HG03457 (cell line): ENCODE measurements around the gene SORBS2.
"Not testable (repeated sequence)": the region's sequence is repeated elsewhere in the genome, so short reads cannot be mapped to it uniquely, and the experiment has no call there.

ENCODE experiments used
- ATAC-seq: cut with Tn5 transposase; IDR thresholded peaks from one replicate; pipeline ENCODE4 v1.9.1; 2021; ENCODE audit warnings: moderate number of reproducible peaks; ENCODE audit not compliant: unreplicated experiment

Gene SORBS2

DNA sequence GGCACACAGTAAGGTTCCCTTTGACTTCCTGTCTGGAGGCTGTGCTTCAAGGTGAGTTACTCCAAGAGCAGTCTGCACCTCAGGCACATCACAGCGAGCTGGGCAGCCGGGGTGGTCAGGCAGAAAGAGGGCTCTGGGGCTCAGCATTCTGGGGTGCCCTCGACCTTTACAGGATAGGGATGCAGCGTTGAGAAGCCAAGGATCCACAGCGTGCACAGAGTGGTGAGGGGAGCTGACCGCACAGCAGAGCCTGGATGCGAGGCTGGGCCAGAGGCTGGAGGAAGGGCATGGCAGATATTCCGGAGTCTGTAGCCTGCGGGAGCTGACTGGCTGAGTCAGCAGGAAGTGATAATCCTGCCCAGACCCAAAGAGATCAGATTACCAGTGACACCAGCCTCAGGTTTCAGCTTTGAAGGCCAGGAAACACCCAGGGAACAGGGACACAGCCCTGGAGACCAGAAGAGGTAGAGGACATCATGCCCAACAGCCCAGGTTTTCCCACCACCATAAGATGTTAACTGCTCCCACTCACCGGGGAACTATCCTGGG lies 238.3 kb downstream of the SORBS2 start:
- no peak for ATAC-seq

DNA sequence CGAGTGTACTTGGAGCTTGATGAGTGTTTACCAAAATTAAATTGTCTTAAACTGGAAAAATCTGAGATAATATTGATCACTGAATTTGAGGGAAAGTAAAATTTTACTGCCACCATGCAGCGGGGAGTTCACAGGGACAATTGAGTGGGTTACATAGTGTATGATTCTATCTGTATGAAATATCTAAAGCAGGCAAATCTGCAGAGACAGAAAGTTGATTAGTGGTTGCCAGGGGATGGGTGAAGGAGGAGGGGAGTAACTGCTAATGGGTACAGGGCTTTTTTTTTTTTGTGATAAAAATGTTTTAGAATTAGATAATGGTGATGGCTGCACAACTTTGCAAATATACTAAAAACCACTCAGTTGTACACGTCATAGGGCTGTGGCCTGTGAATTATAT lies 241.3 kb downstream of the SORBS2 start:
- ATAC-seq, result no peak

DNA sequence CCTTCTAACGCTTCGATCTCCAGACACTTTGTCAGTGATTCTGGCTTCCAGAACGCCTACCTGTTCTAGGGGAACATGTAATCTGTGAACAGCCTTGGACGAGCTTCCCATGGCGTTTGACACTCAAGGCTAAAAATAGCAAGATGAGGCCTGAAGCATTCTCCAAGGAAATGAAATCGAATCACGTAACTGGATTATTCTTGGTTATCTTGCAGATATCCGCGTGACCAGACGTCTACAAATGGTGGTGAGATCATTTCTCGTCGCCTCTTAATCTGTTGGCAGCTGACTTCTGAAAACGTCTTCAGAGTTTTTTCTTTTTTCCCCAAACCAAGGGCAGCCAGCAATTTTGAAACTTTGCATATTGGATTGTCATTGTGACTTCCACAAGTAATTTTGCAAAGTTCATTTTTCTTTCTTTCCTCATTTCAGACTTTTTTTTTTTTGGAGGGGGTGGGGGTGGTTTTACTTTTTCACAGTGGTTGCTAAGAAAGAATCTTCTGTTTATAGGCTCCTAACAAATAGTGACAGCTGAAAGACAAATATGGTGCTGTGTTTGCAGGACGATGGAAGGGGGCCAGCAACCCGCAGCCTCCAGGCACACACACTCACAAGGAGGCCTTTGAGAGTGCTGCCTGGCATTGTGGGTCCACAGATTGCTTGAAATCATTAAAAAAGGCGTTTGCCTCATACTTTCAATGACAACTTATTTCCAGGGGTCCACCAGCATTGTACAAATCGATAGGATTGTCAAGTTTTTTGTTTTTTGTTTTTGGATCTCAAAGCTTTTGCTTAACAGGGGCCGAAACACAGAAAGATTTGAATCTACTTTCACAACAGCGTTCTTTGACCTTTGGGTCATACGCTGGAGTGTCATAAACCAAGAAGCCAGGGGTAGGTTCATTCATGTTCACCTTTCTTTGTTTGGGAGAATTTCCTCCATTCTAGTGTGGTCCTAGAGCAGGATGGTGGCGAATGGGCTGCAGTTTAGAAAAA lies 244.3 kb downstream of the SORBS2 start:
- no peak for ATAC-seq

DNA sequence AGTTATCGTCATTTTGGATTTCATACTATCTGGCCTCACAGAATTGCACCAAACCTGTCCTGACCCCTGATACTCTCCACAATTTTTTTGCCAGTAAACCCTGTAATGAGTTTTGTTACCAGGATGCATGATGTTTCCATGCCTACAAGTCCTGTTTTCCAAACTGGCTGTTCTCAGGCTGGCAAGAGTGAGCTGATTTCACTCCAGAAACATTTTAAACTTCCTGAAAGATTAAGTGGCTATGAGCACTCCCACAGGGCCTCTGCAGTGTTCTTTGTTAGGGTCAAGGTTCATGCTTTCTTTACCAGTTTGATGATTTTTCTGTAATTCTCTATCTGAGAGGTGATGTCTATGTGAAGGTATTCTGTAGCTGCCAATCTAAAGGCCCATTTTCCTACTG lies 245.0 kb downstream of the SORBS2 start:
- no peak for ATAC-seq

DNA sequence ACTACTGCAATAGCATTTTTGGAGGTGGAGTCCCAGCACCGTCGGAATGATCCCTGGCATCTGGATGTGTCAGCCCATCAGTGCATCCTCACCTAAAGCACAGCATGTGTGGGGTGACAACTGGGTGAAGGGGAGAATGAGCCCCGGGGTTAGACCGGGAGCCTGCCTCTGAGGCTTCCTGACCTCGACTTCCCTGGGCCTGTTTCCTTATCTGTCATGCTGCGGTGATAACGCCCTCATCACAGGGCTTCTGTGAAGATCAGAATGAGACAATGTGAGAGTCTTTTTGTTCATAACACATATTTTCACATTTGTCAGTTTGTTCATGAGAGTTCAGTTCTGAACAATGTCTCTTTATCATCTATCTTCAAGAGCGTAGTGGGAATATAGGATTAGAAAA lies 245.6 kb downstream of the SORBS2 start:
- ATAC-seq, result no peak

DNA sequence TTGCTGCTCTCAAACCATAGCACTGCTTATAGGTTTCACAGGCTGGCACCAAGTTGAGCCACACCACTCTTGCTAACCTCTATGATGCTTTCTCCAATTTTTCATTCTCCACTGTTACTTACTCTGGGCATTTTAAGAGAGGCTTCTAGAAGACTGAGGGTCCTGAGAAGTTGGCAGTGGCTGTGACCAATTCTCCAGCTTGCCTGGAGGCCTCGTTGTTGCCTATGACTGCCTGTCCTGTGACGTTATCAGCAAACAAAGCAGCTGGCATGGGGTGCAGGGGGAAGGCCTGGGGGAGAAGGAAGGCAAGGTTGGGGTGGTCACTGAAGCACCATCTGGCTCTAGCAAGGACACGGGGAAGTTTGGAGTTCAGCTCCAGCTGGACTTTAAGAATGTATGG lies 246.3 kb downstream of the SORBS2 start:
- no peak for ATAC-seq

DNA sequence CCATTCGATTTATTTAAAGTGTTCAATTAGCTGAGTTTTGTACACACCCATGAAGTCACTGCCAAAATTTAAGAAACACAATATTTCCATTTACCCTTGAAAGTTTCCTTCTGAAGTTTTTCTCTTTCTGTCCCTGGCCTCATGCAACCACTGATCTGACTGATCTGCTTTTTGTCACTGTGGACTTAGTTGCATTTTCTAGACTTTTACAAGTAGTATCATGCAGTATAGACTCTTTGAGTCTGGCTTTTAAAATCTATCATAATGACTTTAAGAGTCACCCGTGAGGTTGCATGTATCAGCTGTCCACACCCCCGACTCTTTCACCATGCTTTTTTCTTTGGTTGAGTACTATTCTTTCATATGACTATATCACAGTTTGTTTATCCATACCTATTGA lies 247.6 kb downstream of the SORBS2 start:
- ATAC-seq, result no peak

DNA sequence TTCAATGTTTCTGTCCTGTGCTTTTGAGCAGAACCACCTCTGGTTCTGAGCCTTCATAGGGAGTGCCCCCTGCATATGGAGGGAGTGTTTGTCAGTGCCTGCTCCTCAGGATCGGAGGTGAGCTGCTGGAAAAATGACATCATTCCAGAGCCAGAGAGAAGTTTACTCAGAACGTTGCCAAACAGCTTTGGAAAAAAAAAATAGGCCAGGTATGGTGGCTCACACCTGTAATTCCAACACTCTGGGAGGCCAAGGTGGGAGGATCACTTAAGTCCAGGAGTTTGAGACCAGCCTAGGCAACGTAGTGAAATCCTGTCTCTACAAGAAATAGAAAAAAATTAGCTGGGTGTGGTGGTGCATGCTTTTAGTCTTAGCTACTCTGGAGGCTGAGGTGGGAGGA lies 249.5 kb downstream of the SORBS2 start:
- ATAC-seq, result no peak

DNA sequence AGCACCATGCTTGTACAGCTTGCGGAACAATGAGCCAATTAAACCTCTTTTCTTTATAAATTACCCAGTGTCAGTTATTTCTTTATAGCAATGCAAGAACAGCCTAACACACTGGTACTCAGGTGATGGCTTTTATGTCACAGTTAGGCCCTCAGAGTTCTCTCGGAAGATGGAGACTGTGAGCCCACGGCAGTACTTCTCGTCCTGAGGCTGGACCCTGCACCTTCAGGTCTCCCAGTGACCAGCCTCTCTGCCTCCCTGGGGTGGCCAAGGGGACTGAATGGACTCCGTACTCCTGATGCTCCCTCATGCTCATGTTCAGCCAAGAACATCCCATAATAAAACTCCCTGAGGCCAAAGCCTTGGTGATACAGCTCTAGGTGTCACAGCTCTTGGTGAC lies 251.7 kb downstream of the SORBS2 start:
- no peak for ATAC-seq

DNA sequence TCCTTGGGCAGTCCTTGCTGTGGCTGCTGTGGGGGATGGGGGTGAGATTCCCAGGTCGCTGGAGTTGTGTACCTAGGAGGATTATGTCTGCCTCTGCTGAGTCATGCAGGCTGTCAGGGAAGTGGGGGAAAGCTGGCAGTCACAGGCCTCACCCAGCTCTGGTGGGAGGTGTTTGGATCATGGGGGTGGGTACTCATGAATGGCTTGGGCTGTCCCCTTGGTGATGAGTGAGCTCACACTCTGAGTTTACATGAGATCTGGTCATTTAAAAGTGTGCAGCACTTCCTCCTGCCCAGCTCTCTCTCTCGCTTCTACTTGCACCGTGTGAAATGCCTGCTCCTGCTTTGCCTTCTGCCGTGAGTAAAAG lies 252.1 kb downstream of the SORBS2 start:
- no peak for ATAC-seq

DNA sequence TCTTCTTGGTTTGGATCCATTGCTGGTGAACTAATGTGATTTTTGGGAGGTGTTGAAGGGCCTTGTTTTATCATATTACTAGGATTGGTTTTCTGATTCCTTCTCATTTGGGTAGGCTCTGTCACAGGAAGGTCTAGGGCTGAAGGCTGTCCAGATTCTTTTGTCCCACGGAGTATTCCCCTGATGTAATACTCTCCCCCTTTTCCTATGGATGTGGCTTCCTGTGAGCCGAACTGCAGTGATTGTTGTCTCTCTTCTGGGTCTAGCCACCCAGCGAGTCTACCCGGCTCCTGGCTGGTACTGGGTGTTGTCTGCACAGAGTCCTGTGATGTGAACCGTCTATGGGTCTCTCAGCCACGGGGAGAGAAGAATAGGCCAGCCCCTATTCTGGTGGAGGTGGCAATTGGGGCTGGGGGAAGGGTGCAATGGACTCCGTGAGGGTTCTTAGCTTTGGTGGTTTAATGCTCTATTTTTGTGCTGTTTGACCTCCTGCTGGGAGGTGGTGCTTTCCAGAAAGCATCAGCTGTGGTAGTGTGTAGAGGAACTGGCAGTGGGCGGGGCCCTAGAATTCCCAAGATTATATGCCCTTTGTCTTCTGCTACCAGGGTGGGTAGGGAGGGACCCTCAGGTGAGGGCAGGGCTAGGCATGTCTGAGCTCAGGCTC lies 252.6 kb downstream of the SORBS2 start:
- not testable (repeated sequence) for ATAC-seq

DNA sequence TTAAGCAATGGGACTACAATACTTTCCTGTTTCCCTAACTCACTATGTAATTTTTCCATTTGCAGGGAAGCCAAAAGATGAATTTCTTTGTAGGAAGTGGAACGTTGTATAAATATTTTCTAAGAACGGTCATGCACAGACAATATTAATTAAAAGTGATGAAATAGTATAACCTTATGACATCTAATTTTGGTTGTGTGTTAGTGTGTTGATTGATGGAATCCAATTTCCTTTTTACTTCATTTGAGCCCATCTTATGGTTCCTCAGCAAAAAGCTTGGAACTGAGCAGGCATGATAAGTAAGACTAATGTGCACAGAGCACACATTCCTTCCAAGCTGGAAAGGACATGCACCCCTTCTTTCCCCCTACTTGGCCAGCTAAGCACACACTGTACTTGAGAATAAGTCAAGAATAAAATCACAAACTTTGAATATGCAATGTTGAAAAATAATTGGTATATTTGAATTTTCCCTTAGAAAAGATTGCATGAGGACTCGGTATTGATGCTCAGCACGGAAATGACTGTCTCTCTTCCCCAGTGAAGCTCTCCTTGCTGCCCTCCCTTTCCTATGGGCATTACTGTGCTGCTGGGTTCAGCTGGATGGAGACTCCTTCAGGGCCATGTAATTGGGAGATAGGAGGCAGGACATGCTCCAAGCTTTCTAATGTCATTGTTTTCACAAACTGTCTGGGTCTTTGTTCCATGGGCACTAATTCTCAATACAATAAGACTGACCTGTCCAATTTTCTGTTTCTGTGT lies 257.4 kb downstream of the SORBS2 start:
- no peak for ATAC-seq

DNA sequence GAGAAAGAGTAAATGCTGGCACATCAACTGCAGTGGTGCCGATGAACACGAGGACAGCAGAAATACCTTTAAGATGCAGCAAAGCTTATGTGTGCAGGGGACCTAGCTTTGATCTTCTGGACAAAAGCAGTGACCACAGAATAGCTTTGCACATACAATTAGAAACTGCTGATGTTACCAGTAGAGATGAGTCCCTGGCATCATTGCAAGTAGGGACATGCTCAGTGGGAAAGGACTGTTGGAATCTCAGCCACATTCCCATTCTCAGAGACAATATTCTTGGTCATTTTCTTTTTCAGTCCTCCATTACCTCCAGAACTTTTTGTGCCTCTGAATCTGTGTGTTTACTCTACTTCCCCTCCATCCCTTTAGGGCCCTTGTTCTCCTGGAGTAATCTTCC lies 259.7 kb downstream of the SORBS2 start:
- no peak for ATAC-seq

DNA sequence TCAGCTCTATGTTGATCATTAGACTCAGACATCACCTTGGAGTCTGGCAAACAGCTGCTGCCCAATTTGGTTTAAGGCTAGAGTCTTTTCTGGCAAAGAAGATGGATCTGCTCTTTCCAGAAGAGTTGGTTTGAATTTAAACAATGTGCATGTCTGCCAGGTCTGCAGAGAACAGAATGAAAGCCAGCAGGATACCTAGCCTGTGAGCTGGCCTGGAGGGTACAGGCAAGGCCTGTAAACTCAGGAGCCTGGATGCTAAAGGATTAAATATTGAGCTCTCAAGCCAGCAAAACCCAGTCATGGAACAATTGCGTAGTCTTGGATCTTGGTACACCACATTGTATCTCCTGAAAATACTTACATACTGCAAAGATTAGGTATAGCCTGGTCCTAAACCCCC lies 261.1 kb downstream of the SORBS2 start:
- ATAC-seq, result no peak

DNA sequence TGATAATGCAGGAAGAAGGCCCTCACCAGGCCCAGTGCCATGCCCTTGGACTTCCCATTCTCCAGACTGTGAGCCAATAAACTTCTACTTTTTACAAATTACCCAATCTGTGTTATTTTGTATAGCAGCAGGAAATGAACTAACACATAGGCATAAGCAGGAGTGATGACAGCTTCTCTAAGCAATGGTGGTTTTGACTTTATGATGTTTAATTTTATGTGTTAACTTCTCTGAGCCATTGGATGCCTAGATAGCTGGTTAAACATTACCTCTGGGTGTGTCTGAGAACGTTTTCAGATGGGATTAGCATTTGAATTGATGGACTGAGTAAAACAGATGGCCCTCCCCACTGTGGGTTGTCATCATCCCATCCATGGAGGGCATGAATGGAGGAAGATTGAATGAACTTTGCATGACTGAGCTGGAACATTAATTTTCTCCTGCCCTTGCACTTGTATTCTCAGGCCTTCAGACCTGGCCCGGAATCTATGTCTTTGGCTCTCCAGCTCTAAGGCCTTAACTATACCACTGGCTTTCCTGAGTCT lies 262.8 kb downstream of the SORBS2 start:
- no peak for ATAC-seq

DNA sequence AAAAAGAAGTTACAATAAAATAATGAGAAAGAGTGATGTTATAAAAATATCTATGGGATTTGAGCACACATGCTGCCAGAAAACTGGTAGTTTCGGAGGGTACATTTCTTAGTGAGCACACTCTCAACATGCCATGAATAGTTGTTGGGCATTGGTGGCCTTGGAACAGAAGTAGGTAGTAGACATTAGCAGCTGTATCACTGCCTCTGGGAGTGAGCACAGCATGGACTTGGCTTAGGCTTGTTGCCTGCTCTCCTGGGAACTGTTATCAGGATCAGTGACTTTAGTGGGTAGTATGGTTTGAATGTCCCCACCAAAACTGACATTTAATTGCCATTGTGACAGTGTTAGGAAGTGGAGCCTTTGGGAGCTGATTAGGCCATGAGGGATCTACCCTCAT lies 263.4 kb downstream of the SORBS2 start:
- no peak for ATAC-seq

DNA sequence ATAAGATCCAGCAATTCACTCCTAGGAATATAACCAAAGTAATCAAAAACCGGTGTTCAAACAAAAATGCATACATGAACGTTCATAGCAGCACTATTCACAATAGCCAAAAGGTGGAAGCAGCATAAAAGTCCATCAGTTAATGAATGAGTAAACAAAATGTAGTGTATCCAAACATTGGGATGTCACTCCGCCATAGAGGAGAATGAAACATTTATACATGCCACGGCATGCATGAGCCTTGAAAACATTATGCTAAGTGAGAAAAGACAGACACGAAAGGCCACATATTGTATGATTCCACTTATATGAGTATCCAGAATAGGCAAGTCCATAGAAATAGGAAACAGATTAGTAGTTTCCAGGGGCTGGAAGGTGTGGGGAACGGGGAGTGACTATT lies 265.7 kb downstream of the SORBS2 start:
- no peak for ATAC-seq

DNA sequence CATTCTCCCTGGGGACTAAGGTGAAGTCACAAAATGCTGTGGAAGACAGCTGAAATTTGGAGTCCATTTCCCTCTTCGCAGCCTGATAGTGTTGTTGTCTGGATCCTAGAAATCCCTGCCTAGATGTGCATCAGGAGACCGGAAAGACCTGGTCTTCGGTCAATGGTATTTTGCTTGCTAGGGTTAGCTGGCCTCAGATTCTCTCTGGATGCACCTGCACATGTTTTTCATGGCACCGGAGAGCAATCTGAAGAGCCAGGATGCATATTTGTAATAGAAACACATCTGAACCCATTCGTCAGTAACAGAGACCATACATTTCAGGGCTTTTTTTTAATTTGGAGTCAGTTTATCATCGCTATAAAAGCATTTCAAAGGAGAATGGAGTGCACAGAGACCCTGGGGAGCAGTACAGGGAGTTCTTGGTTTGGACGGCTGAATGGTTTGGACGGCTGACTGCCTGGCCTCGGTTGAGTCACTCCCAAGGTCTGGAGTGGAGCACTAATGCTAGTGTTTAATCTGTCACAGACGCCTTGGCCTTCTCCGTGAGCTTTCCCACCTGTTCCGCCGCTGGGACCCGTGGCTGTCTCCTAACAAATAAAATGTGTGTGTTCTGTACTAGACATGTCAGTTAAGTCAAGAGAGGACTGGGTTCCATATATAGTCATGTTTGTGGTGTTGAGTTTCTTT lies 269.2 kb downstream of the SORBS2 start:
- ATAC-seq, result no peak

DNA sequence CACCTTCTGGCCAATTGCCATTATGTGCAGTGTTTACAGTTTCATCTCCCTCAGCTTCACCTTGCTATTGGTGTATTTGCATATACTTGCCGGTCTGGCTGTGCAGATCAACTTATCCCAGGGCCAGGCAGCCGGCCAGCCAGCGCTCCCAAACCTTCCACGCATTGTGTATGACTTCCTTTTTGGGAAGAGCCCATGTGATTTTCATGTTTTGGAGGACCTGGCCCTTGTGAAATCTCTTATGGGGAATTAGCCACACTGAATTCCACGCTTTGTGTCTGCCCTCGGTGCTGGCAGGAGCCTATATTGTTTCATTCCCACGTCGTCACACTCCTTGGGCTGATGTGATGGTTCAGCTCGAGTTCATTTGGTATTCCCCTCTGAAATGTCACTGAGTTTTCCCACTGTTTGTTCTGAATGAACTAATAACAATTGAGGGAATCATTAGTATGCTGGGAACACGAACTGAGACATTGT lies 270.7 kb downstream of the SORBS2 start:
- ATAC-seq, result no peak

DNA sequence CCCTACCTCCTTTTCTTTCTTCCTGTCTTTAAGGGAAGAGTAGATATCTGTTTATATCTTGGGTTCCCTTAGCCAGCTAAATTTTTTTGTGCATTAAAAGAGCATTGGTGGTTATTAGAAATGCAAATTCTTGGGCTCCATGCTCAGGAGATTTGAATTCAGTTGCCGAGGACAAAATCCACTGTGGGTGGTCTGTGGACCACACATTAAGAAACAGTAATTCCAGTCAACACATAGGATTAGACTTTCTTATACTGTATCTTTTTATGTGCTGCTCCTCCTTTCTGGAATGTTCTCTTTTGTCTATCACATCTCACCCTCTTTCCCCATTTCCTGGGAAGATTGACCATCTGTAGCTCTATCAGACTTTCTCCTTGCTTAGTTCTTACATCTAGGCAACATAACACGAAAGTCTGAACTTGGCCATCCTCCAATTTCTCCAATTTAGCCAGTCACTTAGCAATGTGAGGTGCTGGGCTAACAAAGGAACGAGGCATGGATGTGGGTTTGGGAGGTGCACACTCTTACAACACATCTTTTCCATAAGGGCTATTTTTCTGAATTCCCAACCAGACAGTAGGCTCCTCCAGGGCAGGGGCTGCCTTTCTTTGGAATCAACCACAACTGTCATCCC lies 271.4 kb downstream of the SORBS2 start:
- ATAC-seq, result no peak
